HCT116 (cell line): Measurements from ENCODE around the gene FOXP1. TPM values are rescaled to one million over a fixed set of nuclear protein-coding genes. Genes with fewer than 3 reads are reported as not detected.

Source experiments
- ATAC-seq: fragments of 200-7000 bp; cut with Tn5 transposase; 2 replicates; pipeline ENCODE4 v1.9.1; 2020; ENCODE audit warnings: mild to moderate bottlenecking, moderate library complexity
- BruUV-seq: library from RNA; stranded (reverse); fragments of 400-500 nt; replicated peaks from 2 replicates; lab custom pipeline; 2021; lab: Mats Ljungman, UMichigan
- CTCF ChIA-PET: fragments of 300-600 bp; sonication (Branson Sonifier 250); formaldehyde crosslinking; loops from one replicate; lab custom pipeline; 2021; ENCODE audit warnings: antibody characterized with exemption; lab: Charles Lee
- POLR2A ChIA-PET: fragments of 300-600, 350-600 bp; sonication (Branson Sonifier 250); formaldehyde crosslinking; loops from one replicate; lab custom pipeline; 2021; ENCODE audit warnings: antibody characterized with exemption; lab: Charles Lee
- RAD21 ChIA-PET, 2 experiments: fragments of 300-600 bp; sonication (Branson Sonifier 250); formaldehyde crosslinking; loops; one replicate each; lab custom pipeline; 2023; ENCODE audit warnings: low total read pairs in 2 of 2; ENCODE audit not compliant: uncharacterized antibody in 2 of 2, unreplicated experiment in 2 of 2, low non-redundant PET in 1 of 2; lab: Charles Lee
- DNase-seq: peaks from one replicate; pipeline ENCODE4 v3.0.0-alpha.2; 2010; ENCODE audit warnings: low read depth, low spot score
- H2AFZ ChIP-seq: fragments of 200-600 bp; shearing (Covaris generic), sonication (generic); 2 replicates; pipeline ENCODE4 v1.6.1; 2017; ENCODE audit warnings: low read depth, mixed run types, mixed read lengths, antibody characterized with exemption, low read length; ENCODE audit not compliant: poor library complexity, severe bottlenecking
- H3K27ac ChIP-seq: 2 replicates; pipeline ENCODE4 v1.5.1; 2012; ENCODE audit warnings: low read depth, low read length
- H3K27me3 ChIP-seq: fragments of 200-600 bp; sonication (generic); 2 replicates; pipeline ENCODE4 v1.6.1; 2016; ENCODE audit warnings: mixed run types, low read length, mixed read lengths; ENCODE audit not compliant: insufficient read depth
- H3K36me3 ChIP-seq, 2 experiments: fragments of 200-500 bp in 1 of 2; fragments of 200-600 bp in 1 of 2; sonication (Bioruptor generic) in 1 of 2; sonication (generic) in 1 of 2; 2 replicates each; pipeline versions ENCODE4 v1.5.1 to v1.6.1; 2014 to 2016; ENCODE audit warnings: low read length in 2 of 2, inconsistent platforms in 1 of 2, mixed read lengths in 1 of 2, mixed run types in 1 of 2; ENCODE audit not compliant: insufficient read depth in 2 of 2, control insufficient read depth in 1 of 2
- H3K4me1 ChIP-seq, 2 experiments: fragments of 200-600 bp in 1 of 2; sonication (generic) in 1 of 2; 2 replicates each; pipeline versions ENCODE4 v1.5.1 to v1.6.1; 2012 to 2017; ENCODE audit warnings: low read length in 2 of 2, inconsistent platforms in 1 of 2, mild to moderate bottlenecking in 1 of 2, mixed read lengths in 1 of 2, mixed run types in 1 of 2, moderate library complexity in 1 of 2; ENCODE audit not compliant: insufficient read depth in 2 of 2, control insufficient read depth in 1 of 2
- H3K4me2 ChIP-seq: fragments of 200-600 bp; sonication (generic); 2 replicates; pipeline ENCODE4 v1.6.1; 2017; ENCODE audit warnings: mixed run types, low read length, mixed read lengths
- H3K4me3 ChIP-seq, 2 experiments: fragments of 200-600 bp in 1 of 2; sonication (generic) in 1 of 2; replicated peaks in 1 of 2; 2 replicates each; pipeline ENCODE4 v1.5.1; 2011 to 2016; ENCODE audit warnings: low read length in 2 of 2, control low read depth in 1 of 2, low read depth in 1 of 2, mild to moderate bottlenecking in 1 of 2, mixed read lengths in 1 of 2, mixed run types in 1 of 2
- H3K79me2 ChIP-seq: fragments of 200-600 bp; sonication (generic); 2 replicates; pipeline ENCODE4 v1.6.1; 2017; ENCODE audit warnings: mild to moderate bottlenecking, mixed run types, low read length, moderate library complexity, mixed read lengths; ENCODE audit not compliant: insufficient read depth
- H3K9ac ChIP-seq: fragments of 200-600 bp; sonication (generic); 2 replicates; pipeline ENCODE4 v1.6.1; 2016; ENCODE audit warnings: low read length, mixed read lengths
- H3K9me2 ChIP-seq: fragments of 200-600 bp; sonication (generic), shearing (Covaris generic); 2 replicates; pipeline ENCODE4 v1.6.1; 2017; ENCODE audit warnings: mixed run types, mild to moderate bottlenecking, moderate library complexity; ENCODE audit not compliant: insufficient read depth
- H3K9me3 ChIP-seq, 2 experiments: fragments of 200-500 bp in 1 of 2; fragments of 200-600 bp in 1 of 2; sonication (Bioruptor generic) in 1 of 2; sonication (generic) in 1 of 2; 2 replicates each; pipeline ENCODE4 v1.6.1; 2014 to 2017; ENCODE audit warnings: low read length in 2 of 2, mixed read lengths in 2 of 2, inconsistent platforms in 1 of 2, low read depth in 1 of 2, mild to moderate bottlenecking in 1 of 2, mixed run types in 1 of 2, moderate library complexity in 1 of 2; ENCODE audit not compliant: control insufficient read depth in 1 of 2, insufficient read depth in 1 of 2
- H4K20me1 ChIP-seq: fragments of 200-600 bp; sonication (generic), shearing (Covaris generic); 2 replicates; pipeline ENCODE4 v1.6.1; 2017; ENCODE audit warnings: mixed run types, mild to moderate bottlenecking, moderate library complexity; ENCODE audit not compliant: insufficient read depth
- CBX3 ChIP-seq: IDR thresholded peaks from 2 replicates; pipeline ENCODE4 v1.6.1; 2012; ENCODE audit warnings: low read depth
- EZH2 ChIP-seq: fragments of 200-600 bp; sonication (generic); IDR thresholded peaks from 2 replicates; pipeline ENCODE4 v1.6.1; 2017; ENCODE audit warnings: antibody characterized with exemption, mixed run types
- JUND ChIP-seq: IDR thresholded peaks from 2 replicates; pipeline ENCODE4 v1.6.1; 2012
- POLR2AphosphoS5 ChIP-seq: IDR thresholded peaks from 2 replicates; pipeline ENCODE4 v1.6.1; 2011; ENCODE audit warnings: mild to moderate bottlenecking, low read depth, low read length, moderate library complexity
- SP1 ChIP-seq: IDR thresholded peaks from 2 replicates; pipeline ENCODE4 v1.6.1; 2012; ENCODE audit warnings: low read depth
- SRF ChIP-seq: IDR thresholded peaks from 2 replicates; pipeline ENCODE4 v1.6.1; 2012; ENCODE audit warnings: low read depth
- YY1 ChIP-seq: IDR thresholded peaks from 2 replicates; pipeline ENCODE4 v1.6.1; 2011; ENCODE audit warnings: low read length, low read depth, moderate library complexity, mild to moderate bottlenecking; ENCODE audit not compliant: insufficient replicate concordance; ENCODE audit errors: extremely low read depth
- ZFX ChIP-seq: fragments of 450-650 bp; IDR thresholded peaks from 2 replicates; pipeline ENCODE4 v1.6.1; 2017
- ZNF274 ChIP-seq: fragments of 200-500 bp; sonication (Bioruptor generic); IDR thresholded peaks from 2 replicates; pipeline ENCODE4 v1.6.1; 2014; ENCODE audit warnings: mild to moderate bottlenecking, low read depth, low read length, inconsistent platforms
- intact Hi-C: fragments of 100-400 bp; cut with micrococcal nuclease; formaldehyde crosslinking; loops from 2 replicates; pipeline ENCODE4 v1.10.0; 2022
- total RNA-seq: library from RNA; stranded (reverse); gene quantifications from one replicate; pipeline ENCODE4 v1.2.1, GENCODE V29; 2021; ENCODE audit not compliant: unreplicated experiment
- TF ChIP-seq, protein P1 (sequence below): IDR thresholded peaks from 2 replicates; pipeline ENCODE4 v1.6.1; 2012
- TF ChIP-seq, protein P2 (sequence below): IDR thresholded peaks from 2 replicates; pipeline ENCODE4 v1.6.1; 2012
- TF ChIP-seq, protein P3 (sequence below): IDR thresholded peaks from 2 replicates; pipeline ENCODE4 v1.6.1; 2011; ENCODE audit warnings: mild to moderate bottlenecking, low read length, moderate library complexity; ENCODE audit not compliant: insufficient replicate concordance; ENCODE audit errors: extremely low read depth

Gene FOXP1
- total RNA-seq, 1 experiment from 2014 or later: 11.4 TPM

DNA sequence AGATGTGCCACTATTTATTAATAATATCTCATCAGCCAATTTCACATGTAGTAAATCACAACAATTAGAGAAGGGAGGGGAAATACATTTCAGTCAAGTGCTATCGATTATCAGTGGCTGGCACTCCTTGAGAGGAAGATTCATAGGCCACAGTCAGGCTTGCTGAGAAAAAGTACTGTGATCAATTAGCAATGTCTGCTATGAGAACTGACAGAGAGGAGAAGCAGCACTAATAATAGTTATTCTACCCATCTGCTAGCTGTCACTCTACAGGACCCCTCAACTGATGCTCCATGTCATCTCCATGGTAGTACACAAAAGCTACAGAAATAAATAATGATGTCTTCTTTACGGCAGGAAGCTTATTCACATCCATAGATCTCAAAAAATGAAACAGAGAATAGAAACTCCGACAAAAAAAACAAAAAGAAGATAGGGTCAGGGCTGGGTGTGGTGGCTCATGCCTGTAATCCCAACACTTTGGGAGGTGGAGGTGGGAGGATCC is 351.3 kb downstream of the FOXP1 start:
- ATAC-seq (no peak), DNase-seq (no peak)
- Histone ChIP-seq H3K27me3 (no peaks in the 10 kb centered on the region), H3K79me2 (no peaks in the 10 kb centered on the region), H3K27ac (no peak overlapping the region), H3K9me2 (no peaks in the 10 kb centered on the region), H3K4me2 (no peak overlapping the region), H4K20me1 (no peaks in the 10 kb centered on the region), H3K36me3 (no peaks in the 10 kb centered on the region), H3K9ac (no peak overlapping the region), H2AFZ (no peak overlapping the region), H3K4me3 (no peak overlapping the region), H3K9me3 (no peaks in the 10 kb centered on the region), H3K4me1 (no peaks in the 10 kb centered on the region)
- intact Hi-C loops: no loop called here
- CTCF ChIA-PET: no interaction called here
- no TSS peak for BruUV-seq
- POLR2A ChIA-PET: interaction anchor here (0.6 kb wide), 1 partner anchor 133 kb away, joined by 4 read pairs; no protein-coding TSS in a partner anchor
- RAD21 ChIA-PET: no interaction called here
- TF ChIP-seq YY1 (no peak), JUND (no peak), ZFX (no peak), CBX3 (no peak), POLR2AphosphoS5 (no peak), SRF (no peak), SP1 (no peak), EZH2 (no peak), ZNF274 (no peak)
- TF ChIP-seq, protein P1, sequence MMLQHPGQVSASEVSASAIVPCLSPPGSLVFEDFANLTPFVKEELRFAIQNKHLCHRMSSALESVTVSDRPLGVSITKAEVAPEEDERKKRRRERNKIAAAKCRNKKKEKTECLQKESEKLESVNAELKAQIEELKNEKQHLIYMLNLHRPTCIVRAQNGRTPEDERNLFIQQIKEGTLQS: no peak
- TF ChIP-seq, protein P2, sequence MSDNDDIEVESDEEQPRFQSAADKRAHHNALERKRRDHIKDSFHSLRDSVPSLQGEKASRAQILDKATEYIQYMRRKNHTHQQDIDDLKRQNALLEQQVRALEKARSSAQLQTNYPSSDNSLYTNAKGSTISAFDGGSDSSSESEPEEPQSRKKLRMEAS: no peak
- TF ChIP-seq, all 23 proteins: peak for 0

DNA sequence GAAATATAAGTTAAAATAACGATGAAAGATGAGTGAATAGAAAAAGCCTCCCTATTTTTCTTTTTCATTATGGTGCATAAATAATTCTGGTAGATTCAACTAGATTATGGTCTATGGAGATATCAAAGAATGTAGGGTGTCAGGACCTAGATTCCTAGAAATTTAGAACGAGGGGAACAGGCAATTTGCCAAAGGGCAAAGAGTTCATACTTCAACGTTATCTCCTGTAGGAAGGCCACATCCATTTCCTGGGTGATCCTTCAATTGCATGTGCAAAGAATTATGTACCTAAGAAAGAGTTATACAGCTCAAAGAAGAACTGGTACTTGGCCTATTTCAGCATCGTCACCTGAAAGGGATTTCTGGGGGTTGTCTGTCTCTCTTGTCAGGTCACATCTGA is 351.8 kb downstream of the FOXP1 start:
- Histone ChIP-seq H3K27ac (no peak overlapping the region), H2AFZ (no peak overlapping the region), H3K9me2 (no peaks in the 10 kb centered on the region), H4K20me1 (no peaks in the 10 kb centered on the region), H3K4me3 (no peak overlapping the region), H3K9me3 (no peaks in the 10 kb centered on the region), H3K79me2 (no peaks in the 10 kb centered on the region), H3K4me1 (no peaks in the 10 kb centered on the region), H3K27me3 (no peaks in the 10 kb centered on the region)
- DNase-seq (no peak), ATAC-seq (no peak)
- intact Hi-C loops: no loop called here
- BruUV-seq: no TSS peak
- TF ChIP-seq, protein P2: no peak
- TF ChIP-seq, protein P3, sequence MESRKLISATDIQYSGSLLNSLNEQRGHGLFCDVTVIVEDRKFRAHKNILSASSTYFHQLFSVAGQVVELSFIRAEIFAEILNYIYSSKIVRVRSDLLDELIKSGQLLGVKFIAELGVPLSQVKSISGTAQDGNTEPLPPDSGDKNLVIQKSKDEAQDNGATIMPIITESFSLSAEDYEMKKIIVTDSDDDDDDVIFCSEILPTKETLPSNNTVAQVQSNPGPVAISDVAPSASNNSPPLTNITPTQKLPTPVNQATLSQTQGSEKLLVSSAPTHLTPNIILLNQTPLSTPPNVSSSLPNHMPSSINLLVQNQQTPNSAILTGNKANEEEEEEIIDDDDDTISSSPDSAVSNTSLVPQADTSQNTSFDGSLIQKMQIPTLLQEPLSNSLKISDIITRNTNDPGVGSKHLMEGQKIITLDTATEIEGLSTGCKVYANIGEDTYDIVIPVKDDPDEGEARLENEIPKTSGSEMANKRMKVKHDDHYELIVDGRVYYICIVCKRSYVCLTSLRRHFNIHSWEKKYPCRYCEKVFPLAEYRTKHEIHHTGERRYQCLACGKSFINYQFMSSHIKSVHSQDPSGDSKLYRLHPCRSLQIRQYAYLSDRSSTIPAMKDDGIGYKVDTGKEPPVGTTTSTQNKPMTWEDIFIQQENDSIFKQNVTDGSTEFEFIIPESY: no peak
- TF ChIP-seq, all 23 proteins: peak for 0
- Histone ChIP-seq H3K9ac (no peak overlapping the region), H3K36me3 (no peaks in the 10 kb centered on the region), H3K4me2 (no peak overlapping the region)
- CTCF ChIA-PET: no interaction called here
- RAD21 ChIA-PET: no interaction called here
- POLR2A ChIA-PET: no interaction called here
